Brain microvascular endothelial cell (primary cell): ENCODE results near the gene CHAF1A.

Source experiments
- DNase-seq: peaks from one replicate; pipeline ENCODE4 v3.0.0-alpha.2; 2020
- H3K27ac ChIP-seq: fragments of 250-450 bp; sonication (Bioruptor Pico); 2 replicates; pipeline ENCODE4 v1.5.1; 2020; ENCODE audit warnings: mild to moderate bottlenecking, moderate library complexity
- H3K27me3 ChIP-seq: fragments of 250-450 bp; sonication (Bioruptor Pico); replicated peaks from 2 replicates; pipeline ENCODE4 v1.5.1; 2020; ENCODE audit warnings: mild to moderate bottlenecking
- H3K36me3 ChIP-seq: fragments of 250-450 bp; sonication (Bioruptor Pico); replicated peaks from 2 replicates; pipeline ENCODE4 v1.5.1; 2020; ENCODE audit warnings: mild to moderate bottlenecking
- H3K4me3 ChIP-seq: 2 replicates; pipeline ENCODE4 v1.5.1; 2011; ENCODE audit warnings: low read depth, mild to moderate bottlenecking, control low read depth, low read length, moderate library complexity
- in situ Hi-C: cut with HindIII; loops from 2 replicates; pipeline ENCODE4 v1.10.0; 2017; ENCODE audit warnings: low sequenced_read_pairs, low pct_ligation_motif_present
- TF ChIP-seq, protein P1 (sequence below): IDR thresholded peaks from 2 replicates; pipeline ENCODE4 v1.5.1; 2011; ENCODE audit warnings: low read depth, mild to moderate bottlenecking, moderate library complexity, low read length, control low read depth, inconsistent platforms; ENCODE audit errors: missing control alignments

The CHAF1A gene

GRCh38 chr19:4385291-4386040 lies 17.0 kb upstream of the CHAF1A start:
- no peak for DNase-seq
- H3K27me3 ChIP-seq = no peaks in the 10 kb centered on the region
- TF ChIP-seq, protein P1, sequence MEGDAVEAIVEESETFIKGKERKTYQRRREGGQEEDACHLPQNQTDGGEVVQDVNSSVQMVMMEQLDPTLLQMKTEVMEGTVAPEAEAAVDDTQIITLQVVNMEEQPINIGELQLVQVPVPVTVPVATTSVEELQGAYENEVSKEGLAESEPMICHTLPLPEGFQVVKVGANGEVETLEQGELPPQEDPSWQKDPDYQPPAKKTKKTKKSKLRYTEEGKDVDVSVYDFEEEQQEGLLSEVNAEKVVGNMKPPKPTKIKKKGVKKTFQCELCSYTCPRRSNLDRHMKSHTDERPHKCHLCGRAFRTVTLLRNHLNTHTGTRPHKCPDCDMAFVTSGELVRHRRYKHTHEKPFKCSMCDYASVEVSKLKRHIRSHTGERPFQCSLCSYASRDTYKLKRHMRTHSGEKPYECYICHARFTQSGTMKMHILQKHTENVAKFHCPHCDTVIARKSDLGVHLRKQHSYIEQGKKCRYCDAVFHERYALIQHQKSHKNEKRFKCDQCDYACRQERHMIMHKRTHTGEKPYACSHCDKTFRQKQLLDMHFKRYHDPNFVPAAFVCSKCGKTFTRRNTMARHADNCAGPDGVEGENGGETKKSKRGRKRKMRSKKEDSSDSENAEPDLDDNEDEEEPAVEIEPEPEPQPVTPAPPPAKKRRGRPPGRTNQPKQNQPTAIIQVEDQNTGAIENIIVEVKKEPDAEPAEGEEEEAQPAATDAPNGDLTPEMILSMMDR = no peak
- in situ Hi-C loops = no loop called here
- H3K4me3 ChIP-seq = no peak overlapping the region
- peaks cover 16% of the 10 kb centered on the region for H3K36me3 ChIP-seq
- H3K27ac ChIP-seq = no peak overlapping the region

DNA sequence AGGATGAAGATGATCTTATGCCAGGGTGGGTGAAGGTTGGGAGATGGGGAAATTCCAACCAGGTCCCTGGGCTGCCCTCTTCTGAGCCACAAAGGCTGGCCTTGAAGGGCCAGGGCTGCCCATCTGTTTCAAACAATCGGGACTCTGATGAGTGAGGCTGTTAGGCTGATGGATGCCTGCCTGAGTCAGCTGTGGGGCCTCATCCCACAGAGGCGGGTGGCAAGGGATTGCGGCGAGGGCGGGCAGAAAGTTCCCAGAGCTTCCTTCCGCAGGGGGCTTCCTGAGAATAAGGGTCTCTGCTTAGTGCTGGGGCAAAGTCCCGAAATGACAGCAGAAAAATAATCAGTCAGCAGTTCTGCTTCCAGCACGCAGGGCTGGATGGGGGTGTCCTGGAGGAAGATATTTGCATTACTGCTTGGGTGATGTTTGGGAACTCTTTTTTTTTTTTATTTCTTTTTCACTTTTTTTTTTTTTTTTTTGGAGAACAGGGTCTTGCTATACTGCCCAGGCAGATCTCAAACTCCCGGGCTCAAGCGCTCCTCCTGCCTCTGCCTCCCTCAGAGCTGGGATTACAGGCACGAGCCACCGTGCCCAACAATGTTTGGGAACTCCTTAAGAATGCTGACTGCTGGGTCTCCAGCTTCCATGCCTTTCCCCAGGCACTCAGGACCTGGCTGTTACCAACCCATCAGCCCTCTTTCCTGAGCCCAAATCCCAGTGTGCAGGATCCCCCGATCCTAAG lies 16.2 kb upstream of the CHAF1A start:
- Histone ChIP-seq H3K36me3 (peaks cover 16% of the 10 kb centered on the region), H3K27ac (no peak overlapping the region), H3K27me3 (no peaks in the 10 kb centered on the region), H3K4me3 (no peak overlapping the region)
- DNase-seq = no peak
- TF ChIP-seq, protein P1 = peak; percentile 54
- in situ Hi-C loops = no loop called here

GRCh38 chr19:4388337-4389063 lies 13.9 kb upstream of the CHAF1A start:
- in situ Hi-C loops = no loop called here
- Histone ChIP-seq H3K36me3 (peaks cover 14% of the 10 kb centered on the region), H3K27ac (no peak overlapping the region)

GRCh38 chr19:4389064-4389375 lies 13.4 kb upstream of the CHAF1A start:
- H3K27me3 ChIP-seq = no peaks in the 10 kb centered on the region
- no peak for DNase-seq
- H3K4me3 ChIP-seq = no peak overlapping the region
- H3K27ac ChIP-seq = no peak overlapping the region
- TF ChIP-seq, protein P1 = no peak
- H3K36me3 ChIP-seq = peaks cover 11% of the 10 kb centered on the region
- in situ Hi-C loops = no loop called here

More at GRCh38 chr19:4388337-4389063, 13.9 kb upstream of the CHAF1A start:
- TF ChIP-seq, protein P1 = no peak
- DNase-seq = no peak
- Histone ChIP-seq H3K4me3 (no peak overlapping the region), H3K27me3 (no peaks in the 10 kb centered on the region)

- Histone ChIP-seq H3K36me3 (peaks cover 9% of the 10 kb centered on the region), H3K27ac (peak overlapping the region; percentile 62), H3K4me3 (no peak overlapping the region), H3K27me3 (no peaks in the 10 kb centered on the region)
- DNase-seq = no peak
- TF ChIP-seq, protein P1 = no peak
- in situ Hi-C loops = no loop called here
Measured at GRCh38 chr19:4389511-4390016, 12.9 kb upstream of the CHAF1A start.
